ENCODE data around the gene TTC4.

DNA sequence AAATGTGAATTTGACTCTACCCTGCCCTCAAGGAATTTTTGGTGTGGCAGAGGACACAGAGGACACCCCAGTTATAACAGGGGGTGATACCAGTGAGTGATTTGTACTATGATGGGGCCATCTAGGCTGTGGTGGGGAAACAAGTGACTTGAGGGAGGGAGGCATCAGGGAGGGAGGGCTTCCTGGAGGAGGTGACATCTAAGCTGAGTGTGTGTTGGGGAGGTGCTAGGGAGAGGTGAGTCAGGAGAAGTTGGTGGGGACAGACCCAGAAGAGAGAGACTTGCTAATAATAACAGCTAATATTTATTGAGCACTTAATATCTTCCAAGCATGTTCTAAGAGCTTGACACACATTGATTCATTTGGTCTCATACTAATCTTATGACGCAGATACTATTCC is 19.9 kb upstream of the TTC4 start:
- TF ChIP-seq, protein P1, sequence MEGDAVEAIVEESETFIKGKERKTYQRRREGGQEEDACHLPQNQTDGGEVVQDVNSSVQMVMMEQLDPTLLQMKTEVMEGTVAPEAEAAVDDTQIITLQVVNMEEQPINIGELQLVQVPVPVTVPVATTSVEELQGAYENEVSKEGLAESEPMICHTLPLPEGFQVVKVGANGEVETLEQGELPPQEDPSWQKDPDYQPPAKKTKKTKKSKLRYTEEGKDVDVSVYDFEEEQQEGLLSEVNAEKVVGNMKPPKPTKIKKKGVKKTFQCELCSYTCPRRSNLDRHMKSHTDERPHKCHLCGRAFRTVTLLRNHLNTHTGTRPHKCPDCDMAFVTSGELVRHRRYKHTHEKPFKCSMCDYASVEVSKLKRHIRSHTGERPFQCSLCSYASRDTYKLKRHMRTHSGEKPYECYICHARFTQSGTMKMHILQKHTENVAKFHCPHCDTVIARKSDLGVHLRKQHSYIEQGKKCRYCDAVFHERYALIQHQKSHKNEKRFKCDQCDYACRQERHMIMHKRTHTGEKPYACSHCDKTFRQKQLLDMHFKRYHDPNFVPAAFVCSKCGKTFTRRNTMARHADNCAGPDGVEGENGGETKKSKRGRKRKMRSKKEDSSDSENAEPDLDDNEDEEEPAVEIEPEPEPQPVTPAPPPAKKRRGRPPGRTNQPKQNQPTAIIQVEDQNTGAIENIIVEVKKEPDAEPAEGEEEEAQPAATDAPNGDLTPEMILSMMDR (IDR thresholded peaks at IDR 0.05): no peak
- TF ChIP-seq POLR2AphosphoS5 (IDR thresholded peaks at IDR 0.05): no peak
- TF ChIP-seq POLR2A (IDR thresholded peaks at IDR 0.05): no peak
- no peak for TF ChIP-seq EP300 (IDR thresholded peaks at IDR 0.05)
